Activated effector memory CD4-positive, alpha-beta T cell treated with anti-CD3 and anti-CD28 coated beads, Interleukin-2, amount 50 U/mL, for 16 hours (primary cell): ENCODE measurements around the gene ANGPTL2.

Experiments
- DNase-seq: peaks from one replicate; pipeline ENCODE4 v3.0.0-alpha.2; 2020

The ANGPTL2 gene

DNA sequence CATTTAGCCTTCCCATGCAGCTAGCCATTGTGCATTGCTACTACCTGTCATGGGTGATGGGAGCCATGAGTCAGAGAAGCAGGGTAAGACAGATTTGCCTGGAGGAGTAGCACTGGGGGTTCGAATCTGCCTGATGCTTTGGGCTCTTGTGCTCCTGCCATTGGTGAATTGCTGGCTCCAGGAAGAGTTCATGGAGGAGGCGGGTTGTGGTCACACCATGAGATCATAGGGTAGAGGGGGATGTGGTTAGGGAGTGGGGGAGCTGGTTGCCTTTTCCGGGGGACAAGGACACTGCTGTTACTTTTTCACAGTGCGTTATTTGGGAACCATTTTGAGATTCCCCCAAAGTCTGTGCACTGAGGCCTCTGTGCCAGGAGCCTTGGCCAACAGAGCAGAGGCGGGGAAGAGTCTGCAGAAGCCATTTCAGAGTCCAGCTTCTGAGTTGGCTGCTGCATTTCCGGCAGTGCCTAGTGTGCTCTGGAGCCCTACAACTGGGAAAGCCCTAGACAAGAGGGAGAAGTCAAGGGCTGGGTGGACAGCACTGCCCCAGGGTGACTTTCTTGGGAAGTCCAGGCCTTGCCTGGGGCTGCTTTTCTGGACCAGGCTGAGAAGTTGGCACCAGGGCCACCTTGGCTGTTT lies 6.2 kb downstream of the ANGPTL2 start:
- DNase-seq = no peak

DNA sequence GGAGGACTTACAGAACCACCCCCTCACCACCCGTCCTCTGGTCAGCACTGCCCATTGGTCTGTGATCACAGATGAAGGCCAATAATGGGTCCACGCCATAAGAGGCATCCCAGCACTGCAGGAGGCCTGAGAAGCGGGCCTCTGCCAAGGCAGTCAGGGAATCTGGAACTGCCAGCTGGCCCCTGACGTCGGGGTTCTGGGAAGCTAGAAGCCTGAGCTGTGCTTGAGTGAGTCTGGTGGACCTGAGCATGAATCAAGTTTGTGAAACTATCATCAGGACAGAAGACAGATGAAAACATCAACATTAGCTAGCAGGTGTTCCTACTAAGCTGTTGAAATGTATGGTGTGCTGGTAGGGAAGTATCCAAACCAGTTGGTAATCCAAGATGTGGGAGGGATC lies 7.8 kb downstream of the ANGPTL2 start:
- DNase-seq = no peak

DNA sequence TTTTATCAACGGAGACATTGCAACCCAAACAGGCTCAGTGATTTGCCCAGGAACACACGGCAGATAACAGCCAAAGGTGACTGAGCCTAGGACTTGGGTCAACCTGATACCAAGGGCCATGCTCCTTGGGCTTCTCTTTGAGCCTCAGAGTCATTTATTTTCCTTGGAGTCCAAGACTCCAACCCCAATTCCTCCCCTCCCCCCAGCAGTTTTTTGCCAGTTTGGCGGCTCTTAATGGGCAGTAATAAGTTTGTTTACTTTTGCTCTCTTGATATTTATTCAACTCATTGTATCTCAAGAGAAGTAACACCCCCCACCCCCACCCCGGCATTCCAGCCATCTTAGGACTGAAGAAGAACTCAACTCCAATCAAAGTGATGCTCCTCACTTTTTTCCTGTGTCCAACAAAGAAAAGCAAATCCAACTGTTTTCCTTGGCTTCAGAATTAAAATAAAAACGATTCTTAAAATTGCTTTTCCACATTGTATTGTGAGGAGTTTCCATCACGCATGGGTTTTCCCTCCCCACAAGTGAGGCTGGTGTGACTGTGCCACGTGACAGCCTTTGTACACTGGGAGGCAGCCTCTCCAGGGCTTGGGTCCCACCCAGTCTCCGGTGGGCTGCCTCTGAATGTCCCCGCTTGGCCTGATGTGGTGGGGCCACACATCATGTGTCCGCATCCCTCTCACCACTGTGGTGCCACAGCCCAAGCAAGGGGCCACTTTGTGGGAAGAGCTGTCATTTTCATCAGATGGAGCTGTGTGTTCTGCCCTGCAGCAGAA lies 9.1 kb downstream of the ANGPTL2 start:
- no peak for DNase-seq

GRCh38 chr9:127112735-127113161 lies 9.7 kb downstream of the ANGPTL2 start:
- DNase-seq = no peak

DNA sequence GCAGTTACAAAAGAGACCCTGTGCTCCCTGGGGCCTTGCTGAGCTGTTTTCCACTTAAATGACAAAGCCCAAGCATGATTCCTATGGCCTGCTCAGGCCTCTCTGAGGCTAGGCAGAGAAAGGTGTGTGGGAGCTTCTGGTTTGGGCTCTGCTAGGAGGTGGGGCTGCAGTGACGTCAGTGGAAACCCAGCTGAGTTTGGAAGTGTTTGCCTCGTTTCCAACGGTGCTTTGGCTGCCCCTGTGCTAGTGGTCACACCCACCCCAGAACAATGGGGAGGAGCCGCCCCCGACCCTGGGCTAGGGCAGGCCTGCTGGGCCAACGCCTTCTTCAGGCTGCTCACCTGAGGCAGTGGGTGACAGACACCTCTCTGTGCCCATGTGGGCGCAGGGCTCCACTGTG lies 10.4 kb downstream of the ANGPTL2 start:
- DNase-seq = no peak

DNA sequence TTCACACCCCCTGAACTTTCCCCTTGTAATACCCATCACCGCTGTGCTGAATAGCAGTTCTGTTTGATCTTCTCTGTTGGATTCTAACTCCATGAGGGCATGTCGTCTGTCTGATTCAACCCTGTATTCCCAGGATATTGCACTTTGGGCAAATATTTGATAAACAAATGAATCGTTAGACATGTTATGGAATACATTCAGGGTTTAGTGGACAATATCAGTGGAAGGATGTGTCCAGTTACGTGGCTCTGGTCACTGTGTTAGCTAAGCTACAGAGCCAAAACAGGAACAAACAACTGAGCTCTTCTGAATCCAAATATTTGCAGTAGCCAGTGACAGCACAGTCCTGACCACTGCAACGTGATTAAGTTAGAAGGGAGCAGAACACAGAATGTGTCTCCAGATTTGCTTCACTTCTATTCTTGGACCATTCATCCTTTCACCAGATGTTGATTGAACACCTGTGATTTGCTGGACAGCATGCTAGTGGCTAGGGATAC lies 13.2 kb downstream of the ANGPTL2 start:
- DNase-seq = no peak

DNA sequence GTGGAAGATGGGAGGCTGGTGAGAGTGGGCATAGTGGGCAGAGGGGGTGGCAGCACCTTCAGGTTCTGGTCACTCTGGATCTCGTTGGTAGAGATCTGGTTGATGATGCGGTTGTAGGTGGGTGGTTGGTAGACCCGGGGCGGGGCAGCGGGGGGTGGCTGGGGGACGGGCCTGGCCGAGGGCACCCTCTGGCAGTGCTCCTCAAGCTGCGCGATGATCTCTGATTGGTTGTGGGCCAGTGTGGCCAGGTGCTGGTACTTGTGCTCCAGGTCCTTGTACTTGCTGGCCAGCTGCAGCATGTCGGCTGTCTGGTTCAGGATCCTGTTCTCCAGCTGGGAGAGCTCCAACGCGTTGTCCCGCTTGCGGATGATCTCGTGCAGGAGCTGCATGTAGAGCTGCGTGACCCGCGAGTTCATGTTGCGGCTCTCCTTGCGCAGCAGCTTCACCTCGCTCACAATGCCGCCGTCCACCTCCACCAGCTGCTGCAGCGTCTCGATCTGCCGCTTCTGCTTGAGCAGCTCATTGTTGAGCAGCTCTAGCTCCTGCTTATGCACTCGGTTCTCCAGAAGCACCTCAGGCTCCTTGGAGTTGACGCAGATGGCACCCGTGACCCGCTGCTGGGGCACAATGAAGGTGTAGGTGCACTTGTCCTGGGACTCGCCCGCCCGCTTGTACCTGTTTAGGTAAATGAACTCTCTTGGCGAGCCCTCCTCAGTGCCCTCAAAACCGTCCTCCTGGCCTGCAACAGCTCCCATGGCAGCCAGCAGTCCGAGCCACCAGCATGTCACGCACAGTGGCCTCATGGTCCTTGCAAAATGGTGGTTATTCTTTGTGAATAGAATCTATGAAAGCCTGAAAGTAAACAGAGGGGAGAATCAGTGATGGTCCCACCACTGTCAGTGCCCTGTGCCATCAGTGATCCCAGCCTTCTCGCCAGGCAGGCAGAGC lies 14.2 kb downstream of the ANGPTL2 start:
- no peak for DNase-seq

DNA sequence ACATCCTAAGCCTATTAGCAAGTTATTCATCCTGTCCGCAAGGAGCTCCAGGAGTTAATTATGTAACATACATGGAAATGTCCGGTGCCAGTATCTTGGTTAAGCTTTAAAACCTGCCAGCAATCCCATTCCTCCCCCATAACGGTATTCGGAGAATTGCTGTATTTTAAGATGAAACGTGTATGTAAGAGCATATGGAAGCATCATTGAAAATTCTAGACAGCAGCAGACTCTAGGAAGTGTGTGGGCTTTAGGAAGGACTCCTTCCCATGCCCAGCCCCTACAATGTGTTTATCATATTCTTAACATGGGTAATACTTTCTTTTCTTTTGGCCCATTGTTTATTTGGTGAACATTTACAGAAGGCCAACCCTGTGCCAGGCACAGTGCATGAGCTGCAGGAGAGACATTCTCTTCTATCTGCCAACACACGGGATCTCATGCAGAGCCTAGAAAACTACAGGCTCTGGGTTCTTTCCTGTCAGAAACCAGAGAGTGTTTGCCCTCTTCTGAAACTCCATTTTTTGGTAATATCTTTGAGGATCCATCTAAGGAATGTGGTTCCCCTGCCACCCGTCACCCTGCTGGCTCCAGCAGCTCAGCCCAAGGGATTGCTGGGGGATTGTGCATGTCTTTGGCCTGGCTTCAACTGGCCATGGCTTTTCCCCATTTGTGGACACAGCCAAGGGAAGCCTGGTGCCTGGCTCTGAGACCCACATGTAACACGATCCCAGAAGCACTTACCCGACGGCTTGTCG lies 15.1 kb downstream of the ANGPTL2 start:
- DNase-seq = no peak

DNA sequence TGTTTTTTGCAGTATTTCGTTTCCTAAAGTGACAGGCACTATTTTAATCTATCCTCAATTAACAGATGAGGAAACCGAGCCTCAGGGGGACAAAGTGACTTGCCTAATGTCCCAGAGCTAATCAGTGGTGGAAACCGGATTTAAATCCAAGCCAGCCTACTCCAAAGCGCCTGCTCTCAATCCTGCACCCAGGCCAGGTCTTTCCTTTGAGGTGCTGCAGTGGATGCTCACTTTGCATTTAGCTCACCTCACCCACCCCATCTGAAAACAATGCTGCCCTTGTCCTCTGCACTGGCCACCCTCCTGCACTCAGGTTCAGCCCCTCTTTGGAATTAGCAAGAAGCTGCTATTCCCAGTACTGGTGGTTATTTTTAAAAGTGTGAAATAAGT lies 16.0 kb downstream of the ANGPTL2 start:
- no peak for DNase-seq

- DNase-seq = no peak
Measured at GRCh38 chr9:127105805-127106465, 16.5 kb downstream of the ANGPTL2 start.

- DNase-seq = no peak
Measured at GRCh38 chr9:127104581-127105311, 17.7 kb downstream of the ANGPTL2 start.

DNA sequence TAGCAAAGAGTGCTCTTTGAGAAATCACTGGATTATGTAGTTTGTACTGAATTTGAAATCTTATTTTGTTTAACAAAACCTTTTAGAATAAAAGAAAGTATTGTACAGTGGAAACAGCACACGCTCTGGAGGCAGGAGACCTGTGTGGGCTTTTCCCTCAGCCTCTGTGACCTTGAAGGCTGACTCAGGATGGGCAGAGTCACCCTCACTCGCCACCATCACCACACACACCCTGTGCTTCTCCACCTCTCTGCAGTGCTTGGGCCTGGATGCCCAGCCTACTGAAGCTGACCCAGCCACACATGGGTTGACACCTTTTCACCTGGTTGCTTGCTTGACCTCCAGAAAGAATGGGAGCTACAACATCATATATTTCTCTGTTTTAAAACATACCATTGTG lies 19.6 kb downstream of the ANGPTL2 start:
- no peak for DNase-seq

GRCh38 chr9:127102176-127102575 lies 20.3 kb downstream of the ANGPTL2 start:
- DNase-seq = no peak

- DNase-seq = no peak
Measured at GRCh38 chr9:127099664-127100063, 22.8 kb downstream of the ANGPTL2 start.

DNA sequence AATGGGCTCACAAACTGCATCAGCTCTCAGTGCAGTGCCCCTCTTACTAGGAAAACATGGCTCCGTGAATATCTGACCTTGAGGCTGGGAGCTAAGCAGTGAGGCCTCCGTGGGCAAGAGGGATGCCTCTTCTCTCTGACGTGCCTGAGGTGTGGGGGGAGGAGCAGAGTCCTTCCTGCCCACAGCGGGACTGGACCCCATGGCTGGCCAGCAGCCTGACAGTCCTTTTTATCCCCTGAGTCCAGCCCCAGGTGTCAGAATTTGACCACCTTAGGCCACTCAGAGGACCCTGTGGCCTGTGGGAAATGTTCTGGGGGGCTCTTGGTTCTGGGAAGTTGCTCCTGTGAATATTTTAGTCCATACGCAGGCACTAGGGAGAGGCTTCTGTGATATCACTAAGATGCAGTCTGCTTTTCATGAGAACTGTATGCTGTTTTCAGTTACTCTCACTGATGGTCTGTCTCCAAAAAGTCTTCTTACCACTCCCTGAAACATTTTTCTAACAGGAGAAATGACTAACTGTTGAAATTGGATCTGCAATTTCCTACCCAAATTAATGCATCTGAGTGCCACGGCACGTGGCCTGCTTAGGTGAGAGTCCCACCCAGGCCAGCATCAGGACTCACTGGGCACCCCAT lies 23.4 kb downstream of the ANGPTL2 start:
- no peak for DNase-seq

DNA sequence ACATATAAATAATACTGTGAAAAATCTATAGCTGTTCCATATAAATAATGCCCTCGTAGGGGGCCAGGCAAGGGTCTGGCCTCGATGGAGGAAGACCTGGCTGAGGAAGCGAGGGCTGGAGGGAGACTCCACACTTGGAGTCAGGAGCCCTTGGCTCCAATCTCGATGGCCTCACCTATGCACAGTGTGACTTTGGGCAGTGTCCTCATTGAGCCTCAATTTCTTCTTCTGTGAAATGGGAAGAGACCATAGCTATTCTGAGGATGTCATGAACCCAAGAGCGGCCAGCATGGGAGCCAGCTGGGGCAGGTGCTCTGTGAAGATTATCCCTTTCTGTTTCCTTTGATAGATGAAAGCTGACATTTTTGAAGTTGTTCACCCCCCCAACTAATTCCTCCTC lies 24.8 kb downstream of the ANGPTL2 start:
- no peak for DNase-seq

DNA sequence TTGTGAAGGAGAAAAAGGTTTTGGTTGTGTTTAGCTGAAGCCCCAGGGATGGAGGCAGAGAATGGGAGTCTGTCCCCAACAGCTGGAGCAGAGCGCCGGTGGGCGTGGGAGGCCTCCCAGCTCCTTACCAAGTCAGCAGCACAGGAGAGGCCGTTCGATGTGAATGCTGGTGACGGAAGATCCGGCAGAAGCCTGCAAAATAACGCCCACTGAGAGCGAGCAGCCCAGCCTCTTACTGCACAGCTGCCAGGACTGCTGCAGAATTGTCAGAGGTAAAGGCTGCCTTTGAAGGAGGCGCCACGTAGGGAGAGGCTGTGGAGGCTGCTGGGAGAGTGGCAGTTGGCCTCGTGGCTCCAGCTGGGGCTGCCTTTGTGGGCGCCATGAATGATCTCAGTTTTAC lies 26.2 kb downstream of the ANGPTL2 start:
- no peak for DNase-seq

- no peak for DNase-seq
Measured at GRCh38 chr9:127095411-127095810, 27.0 kb downstream of the ANGPTL2 start.

DNA sequence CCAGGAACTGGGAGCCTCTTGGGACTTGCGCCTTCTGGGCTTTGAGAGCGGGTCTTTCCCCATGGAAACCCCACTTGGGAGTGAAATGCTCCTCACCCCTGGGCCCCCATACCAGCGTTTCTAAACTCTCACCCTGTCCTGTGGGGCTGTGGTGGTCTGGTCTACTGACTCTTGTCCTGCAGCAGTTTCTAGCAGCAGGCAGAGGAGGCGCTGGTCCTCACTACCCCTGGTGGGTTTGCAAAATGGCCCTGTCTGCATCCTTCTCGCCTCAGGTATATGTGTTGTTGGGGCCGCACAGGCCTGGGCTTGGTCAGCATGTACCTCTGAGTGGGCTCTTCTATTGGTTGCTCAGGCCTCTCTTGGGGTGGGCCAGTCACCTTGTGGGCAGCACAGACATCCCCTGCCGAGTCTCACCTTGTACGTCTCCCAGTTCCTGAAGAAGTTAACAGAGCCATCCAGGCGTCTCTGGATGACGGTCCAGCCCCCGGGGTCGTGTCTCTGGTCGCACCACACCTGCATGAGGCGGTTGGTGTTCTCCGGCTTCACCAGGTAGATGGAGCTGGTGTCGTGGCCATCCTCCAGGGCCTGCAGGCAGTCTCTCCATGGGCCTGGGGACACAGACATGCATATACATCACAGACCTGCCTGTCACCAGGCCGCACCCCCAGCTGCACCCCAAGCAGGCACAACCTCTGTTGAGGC lies 29.0 kb downstream of the ANGPTL2 start:
- DNase-seq = no peak

DNA sequence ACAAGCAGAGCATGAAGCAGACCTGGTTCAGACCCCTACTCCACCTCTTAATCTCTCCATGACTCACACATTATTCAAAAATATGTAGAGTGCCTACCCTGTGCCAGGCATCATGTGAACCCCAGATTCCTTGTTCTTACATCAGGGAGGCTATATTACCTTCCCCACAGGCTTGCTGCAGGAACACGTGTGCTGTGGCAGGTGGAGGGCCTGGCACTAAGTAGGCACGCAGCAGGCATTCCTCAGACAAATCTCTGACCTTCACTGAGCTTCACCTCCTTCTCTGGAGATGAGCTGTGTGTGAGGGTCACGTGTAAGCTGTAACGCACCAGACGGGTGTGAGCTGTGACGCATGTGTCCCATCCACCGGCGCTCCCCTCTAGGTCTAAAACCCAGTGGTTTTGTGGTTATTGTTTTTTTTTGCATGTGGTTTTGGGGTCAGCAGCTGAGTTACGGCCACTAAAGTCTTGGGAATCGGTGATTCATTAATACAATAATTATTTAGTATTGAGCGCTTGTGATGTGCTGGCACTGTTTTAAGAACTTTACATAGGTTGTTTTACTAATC lies 30.3 kb downstream of the ANGPTL2 start:
- DNase-seq = no peak
